Breast epithelium (tissue), 4 donors: ENCODE data around the gene CDH2. TPM values are rescaled to one million over a fixed set of nuclear protein-coding genes. Genes with fewer than 3 reads are reported as not detected.

Experiments used
- DNase-seq, 2 donors: peaks; one replicate each; pipeline ENCODE4 v3.0.0-alpha.2; 2019; ENCODE audit warnings: low spot score in 2 of 2
- H3K27ac ChIP-seq, 2 donors: fragments of 200-600 bp; sonication (generic) in 1 of 2; one replicate each; pipeline ENCODE4 v1.5.1; 2016 to 2019; ENCODE audit warnings: mild to moderate bottlenecking in 1 of 2
- H3K27me3 ChIP-seq, 2 donors: fragments of 200-600 bp; sonication (generic) in 1 of 2; one replicate each; pipeline versions ENCODE4 v1.5.1 to v1.6.0; 2017 to 2019; ENCODE audit warnings: control low read depth in 1 of 2, mild to moderate bottlenecking in 1 of 2
- H3K36me3 ChIP-seq: fragments of 200-600 bp; one replicate; pipeline ENCODE4 v1.5.1; 2019
- H3K4me1 ChIP-seq, 2 donors: fragments of 200-600 bp; sonication (generic); one replicate each; pipeline ENCODE4 v1.5.1; 2016 to 2019; ENCODE audit warnings: control low read depth in 1 of 2
- H3K4me3 ChIP-seq, 3 donors: fragments of 200-600 bp; sonication (generic); 1 replicate in 2 of 3; 2 replicates in 1 of 3; pipeline ENCODE4 v1.5.1; 2016 to 2019; ENCODE audit warnings: mild to moderate bottlenecking in 3 of 3, moderate library complexity in 2 of 3
- H3K9me3 ChIP-seq, 2 donors: fragments of 200-600 bp; sonication (generic) in 1 of 2; one replicate each; pipeline ENCODE4 v1.5.1; 2016 to 2019; ENCODE audit warnings: control low read depth in 1 of 2
- CTCF ChIP-seq, 3 donors: fragments of 450-650 bp; IDR thresholded peaks; one replicate each; pipeline ENCODE4 v1.5.1; 2016 to 2017; ENCODE audit warnings: antibody characterized with exemption in 3 of 3, mild to moderate bottlenecking in 3 of 3, moderate library complexity in 3 of 3
- POLR2A ChIP-seq: fragments of 450-650 bp; IDR thresholded peaks from one replicate; pipeline ENCODE4 v1.6.1; 2016; ENCODE audit warnings: antibody characterized with exemption, mild to moderate bottlenecking, moderate library complexity
- POLR2AphosphoS5 ChIP-seq, 3 donors: sonication (generic); formaldehyde crosslinking; IDR thresholded peaks; one replicate each; pipeline ENCODE4 v1.6.1; 2017; ENCODE audit warnings: antibody characterized with exemption in 3 of 3
- intact Hi-C: fragments of 100-400 bp; cut with DNase I; formaldehyde crosslinking; loops from one replicate; pipeline ENCODE4 v1.15.1; 2023; ENCODE audit warnings: low total_unique reads
- total RNA-seq, 3 donors: library from RNA; depleted of rRNA; stranded (reverse); fragments of >200 nt; gene quantifications; one replicate each; pipeline ENCODE4 v1.1.0, GENCODE V29; 2016

CDH2 gene
- total RNA-seq, 3 donors from 2014 or later = 0.16 to 1.8 (median 0.33) TPM

- no peaks in the 10 kb centered on the region for H3K36me3 ChIP-seq
- H3K27me3 ChIP-seq = no peaks in the 10 kb centered on the region
- no peak for DNase-seq
- intact Hi-C loops = no loop called here
- no peak overlapping the region for H3K4me3 ChIP-seq
- H3K9me3 ChIP-seq = no peaks in the 10 kb centered on the region
- H3K4me1 ChIP-seq = no peaks in the 10 kb centered on the region
- no peak overlapping the region for H3K27ac ChIP-seq
- no peak for TF ChIP-seq CTCF (IDR thresholded peaks at IDR 0.05)
- no peak for TF ChIP-seq POLR2A
- TF ChIP-seq POLR2AphosphoS5 (IDR thresholded peaks at IDR 0.05) = no peak
Measured at GRCh38 chr18:28009589-28009988, 167.3 kb downstream of the CDH2 start.

- Histone ChIP-seq H3K27me3 (no peaks in the 10 kb centered on the region), H3K9me3 (no peaks in the 10 kb centered on the region), H3K4me3 (no peak overlapping the region), H3K4me1 (no peaks in the 10 kb centered on the region), H3K36me3 (no peaks in the 10 kb centered on the region), H3K27ac (no peak overlapping the region)
- DNase-seq = no peak
- intact Hi-C loops = no loop called here
- TF ChIP-seq POLR2A = no peak
- no peak for TF ChIP-seq POLR2AphosphoS5 (IDR thresholded peaks at IDR 0.05)
- TF ChIP-seq CTCF (IDR thresholded peaks at IDR 0.05) = no peak
Measured at GRCh38 chr18:28007841-28008240, 169.1 kb downstream of the CDH2 start.

GRCh38 chr18:28005164-28005563, 171.8 kb downstream of the CDH2 start:
- Histone ChIP-seq H3K4me3 (no peak overlapping the region), H3K27ac (no peak overlapping the region), H3K36me3 (no peaks in the 10 kb centered on the region), H3K4me1 (no peaks in the 10 kb centered on the region), H3K9me3 (no peaks in the 10 kb centered on the region), H3K27me3 (no peaks in the 10 kb centered on the region)
- no peak for DNase-seq
- TF ChIP-seq POLR2AphosphoS5 (IDR thresholded peaks at IDR 0.05) (no peak), CTCF (IDR thresholded peaks at IDR 0.05) (no peak), POLR2A (no peak)
- intact Hi-C loops = no loop called here

- no peaks in the 10 kb centered on the region for H3K9me3 ChIP-seq
- H3K4me3 ChIP-seq = no peak overlapping the region
- no peaks in the 10 kb centered on the region for H3K36me3 ChIP-seq
- no peak for DNase-seq
- no peak overlapping the region for H3K27ac ChIP-seq
- intact Hi-C loops = no loop called here
- H3K27me3 ChIP-seq = no peaks in the 10 kb centered on the region
- no peaks in the 10 kb centered on the region for H3K4me1 ChIP-seq
- TF ChIP-seq CTCF (IDR thresholded peaks at IDR 0.05) = no peak
- TF ChIP-seq POLR2A = no peak
- no peak for TF ChIP-seq POLR2AphosphoS5 (IDR thresholded peaks at IDR 0.05)
Measured at GRCh38 chr18:28004606-28005005, 172.3 kb downstream of the CDH2 start.

- intact Hi-C loops = no loop called here
- no peak for TF ChIP-seq POLR2A
- TF ChIP-seq CTCF (IDR thresholded peaks at IDR 0.05) = no peak
- TF ChIP-seq POLR2AphosphoS5 (IDR thresholded peaks at IDR 0.05) = no peak
- Histone ChIP-seq H3K9me3 (no peaks in the 10 kb centered on the region), H3K27me3 (no peaks in the 10 kb centered on the region), H3K4me1 (no peaks in the 10 kb centered on the region), H3K27ac (no peak overlapping the region), H3K36me3 (no peaks in the 10 kb centered on the region), H3K4me3 (no peak overlapping the region)
- no peak for DNase-seq
Measured at GRCh38 chr18:28003451-28003850, 173.5 kb downstream of the CDH2 start.
